Activated CD8-positive, alpha-beta T cell treated with anti-CD3 and anti-CD28 coated beads for 36 hours (primary cell): ENCODE measurements around the gene ITPR3. TPM values are rescaled to one million over a fixed set of nuclear protein-coding genes. Genes with fewer than 3 reads are reported as not detected.
A peak's percentile ranks its signal among the peaks of the same experiment; 100 is the strongest.

Source experiments
- ATAC-seq: fragments of 200-7000 bp; cut with Tn5 transposase; one replicate; pipeline ENCODE4 v1.10.0; 2021; ENCODE audit warnings: mild to moderate bottlenecking, moderate library complexity
- CTCF ChIA-PET: fragments of 350-600 bp; sonication (Branson Sonifier 250); formaldehyde crosslinking; loops from one replicate; lab custom pipeline; 2021; ENCODE audit warnings: antibody characterized with exemption; lab: Charles Lee
- POLR2A ChIA-PET: fragments of 350-600 bp; sonication (Branson Sonifier 250); formaldehyde crosslinking; loops from one replicate; lab custom pipeline; 2021; ENCODE audit warnings: antibody characterized with exemption; lab: Charles Lee
- DNase-seq: peaks from one replicate; pipeline ENCODE4 v3.0.0-alpha.2; 2020
- H3K27ac Mint-ChIP-seq: one replicate; pipeline ENCODE4 v1.8.0; 2021; ENCODE audit warnings: mild to moderate bottlenecking, mixed read lengths
- H3K27me3 Mint-ChIP-seq: one replicate; pipeline ENCODE4 v1.8.0; 2021; ENCODE audit warnings: mixed read lengths
- H3K36me3 Mint-ChIP-seq: one replicate; pipeline ENCODE4 v1.8.0; 2021; ENCODE audit warnings: low read depth, mixed read lengths
- H3K4me1 Mint-ChIP-seq: one replicate; pipeline ENCODE4 v1.8.0; 2021; ENCODE audit warnings: low read depth, mixed read lengths
- H3K4me3 Mint-ChIP-seq: one replicate; pipeline ENCODE4 v1.8.0; 2021; ENCODE audit warnings: mild to moderate bottlenecking, moderate library complexity, mixed read lengths
- H3K9me3 Mint-ChIP-seq: one replicate; pipeline ENCODE4 v1.8.0; 2021; ENCODE audit warnings: mixed read lengths
- CTCF ChIP-seq: fragments of 200-600 bp; IDR thresholded peaks from one replicate; pipeline ENCODE4 v1.8.0; 2022; ENCODE audit warnings: antibody characterized with exemption, mild to moderate bottlenecking
- intact Hi-C: fragments of 100-400 bp; cut with micrococcal nuclease; formaldehyde crosslinking; loops from one replicate; pipeline ENCODE4 v1.10.0; 2022
- total RNA-seq, 2 experiments: library from RNA; stranded (reverse); gene quantifications; one replicate each; pipeline ENCODE4 v1.2.3, GENCODE V29; 2021

Gene ITPR3
- total RNA-seq, 2 experiments from 2014 or later = 36.6 to 38.0 TPM

GRCh38 chr6:33604941-33605854 lies 15.9 kb upstream of the ITPR3 start:
- Mint-ChIP-seq H3K4me3 (no peak overlapping the region), H3K4me1 (no peaks in the 10 kb centered on the region), H3K27ac (no peak overlapping the region), H3K9me3 (peaks cover 7% of the 10 kb centered on the region), H3K36me3 (peaks cover 5% of the 10 kb centered on the region), H3K27me3 (no peaks in the 10 kb centered on the region)
- ChIA-PET CTCF (interaction anchor here (1.3 kb wide), 1 partner anchor 15 kb away, joined by 3 read pairs; no protein-coding TSS in a partner anchor), POLR2A (interaction anchor here (0.6 kb wide), 1 partner anchor 366 kb away, joined by 3 read pairs; no protein-coding TSS in a partner anchor)
- no peak for DNase-seq
- intact Hi-C loops = no loop called here
- TF ChIP-seq CTCF = no peak
- ATAC-seq = no peak

GRCh38 chr6:33606642-33607041 lies 14.5 kb upstream of the ITPR3 start:
- ChIA-PET POLR2A (interaction anchor here (1.1 to 1.6 kb wide), 3 partner anchors 9 to 102 kb away, joined by 3 to 8 read pairs (median 5); partner anchors contain the start of gene ITPR3), CTCF (interaction anchor here (1.2 to 3.3 kb wide), 10 partner anchors 8 to 49 kb away, joined by 3 to 74 read pairs (median 8); partner anchors contain the start of gene BAK1)
- no peak overlapping the region for H3K4me3 Mint-ChIP-seq
- no peak for TF ChIP-seq CTCF
- H3K27me3 Mint-ChIP-seq = no peaks in the 10 kb centered on the region
- no peaks in the 10 kb centered on the region for H3K4me1 Mint-ChIP-seq
- peaks cover 7% of the 10 kb centered on the region for H3K9me3 Mint-ChIP-seq
- intact Hi-C loops = no loop called here
- no peak overlapping the region for H3K27ac Mint-ChIP-seq
- H3K36me3 Mint-ChIP-seq = peaks cover 5% of the 10 kb centered on the region
- ATAC-seq (no peak), DNase-seq (no peak)

DNA sequence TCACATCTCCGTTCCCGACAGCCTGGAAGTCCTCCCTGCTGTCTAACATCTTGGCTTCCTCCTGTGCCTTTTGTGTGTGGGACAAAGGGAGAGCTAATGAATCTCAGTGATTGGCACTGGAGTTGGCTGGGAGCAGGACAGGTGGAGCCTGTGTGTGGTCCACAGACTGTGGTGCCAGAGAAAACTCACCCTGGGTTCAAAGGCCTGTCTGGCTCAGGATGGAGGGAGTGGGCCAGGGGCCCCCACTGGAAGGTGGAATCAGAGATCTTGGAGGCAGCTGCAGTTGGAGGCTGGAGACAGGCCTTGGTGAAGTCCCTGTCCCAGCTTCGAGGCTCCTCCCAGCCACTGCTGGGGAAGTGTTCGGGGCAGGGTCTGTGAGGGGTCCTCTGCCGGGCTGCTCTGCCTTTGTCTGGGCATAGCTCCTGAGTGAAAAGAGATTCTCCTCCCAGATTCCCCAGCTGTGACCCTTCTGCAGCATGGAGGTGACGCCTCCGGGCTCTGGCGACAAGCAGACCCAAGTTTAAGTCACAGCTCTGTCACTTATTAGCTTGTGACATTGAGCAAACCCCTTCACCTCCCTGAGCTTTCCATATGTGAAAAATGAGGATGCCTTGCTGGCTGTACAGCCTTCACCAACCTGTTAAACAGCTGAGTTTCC lies 13.9 kb upstream of the ITPR3 start:
- H3K9me3 Mint-ChIP-seq = peaks cover 7% of the 10 kb centered on the region
- intact Hi-C loops = no loop called here
- H3K4me1 Mint-ChIP-seq = no peaks in the 10 kb centered on the region
- ATAC-seq (no peak), DNase-seq (no peak)
- no peak for TF ChIP-seq CTCF
- CTCF ChIA-PET = interaction anchor here (0.7 to 3.3 kb wide), 19 partner anchors 9 to 372 kb away, joined by 3 to 74 read pairs (median 6); partner anchors contain the start of genes BAK1 and ZBTB22
- peaks cover 5% of the 10 kb centered on the region for H3K36me3 Mint-ChIP-seq
- no peak overlapping the region for H3K27ac Mint-ChIP-seq
- H3K4me3 Mint-ChIP-seq = no peak overlapping the region
- POLR2A ChIA-PET = interaction anchor here (0.9 to 1.6 kb wide), 4 partner anchors 9 to 101 kb away, joined by 3 to 8 read pairs (median 4); partner anchors contain the start of gene ITPR3
- no peaks in the 10 kb centered on the region for H3K27me3 Mint-ChIP-seq

- intact Hi-C loops = no loop called here
- peak; percentile 84 for ATAC-seq
- ChIA-PET CTCF (interaction anchor here (0.6 to 3.3 kb wide), 23 partner anchors 9 to 372 kb away, joined by 3 to 74 read pairs (median 5); partner anchors contain the start of genes BAK1, ZBTB22 and ZBTB9), POLR2A (interaction anchor here (0.9 to 1.6 kb wide), 2 partner anchors 10 to 12 kb away, joined by 3 to 5 read pairs; no protein-coding TSS in a partner anchor)
- Mint-ChIP-seq H3K27me3 (no peaks in the 10 kb centered on the region), H3K9me3 (peaks cover 7% of the 10 kb centered on the region), H3K27ac (no peak overlapping the region), H3K4me1 (no peaks in the 10 kb centered on the region), H3K4me3 (no peak overlapping the region), H3K36me3 (peaks cover 5% of the 10 kb centered on the region)
- peak; percentile 40 for TF ChIP-seq CTCF
- DNase-seq = peak; percentile 70
Measured at GRCh38 chr6:33607784-33608161, 13.3 kb upstream of the ITPR3 start.
